Activated T-cell treated with anti-CD3 and anti-CD28 coated beads for 1 hour (primary cell): ENCODE measurements around the gene GARIN5A.
"Not testable (repeated sequence)": the region's sequence is repeated elsewhere in the genome, so short reads cannot be mapped to it uniquely, and the experiment has no call there.

ENCODE experiments used
- DNase-seq: peaks from one replicate; pipeline ENCODE4 v3.0.0-alpha.2; 2020; ENCODE audit warnings: low read depth

GARIN5A gene

DNA sequence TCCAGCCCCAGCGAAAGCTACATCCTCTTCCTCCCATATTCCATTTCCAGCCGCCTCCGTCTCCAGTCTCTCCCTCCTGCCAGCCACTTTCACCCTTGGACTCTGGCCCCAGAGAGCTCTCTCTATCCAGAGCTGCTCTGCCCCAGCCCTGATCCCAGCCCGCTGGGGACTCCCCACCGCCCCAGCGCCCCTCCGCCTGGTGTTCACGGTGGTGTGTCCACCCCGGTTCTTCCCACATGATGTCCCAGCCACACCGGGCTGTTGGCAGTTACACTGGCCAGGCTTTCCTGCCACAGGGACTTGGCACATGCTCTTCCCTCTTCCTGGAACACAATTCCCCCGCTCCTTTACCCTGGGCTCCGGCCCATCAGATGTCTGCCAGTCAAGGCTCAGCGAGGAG is 11.6 kb downstream of the GARIN5A start:
- no peak for DNase-seq

DNA sequence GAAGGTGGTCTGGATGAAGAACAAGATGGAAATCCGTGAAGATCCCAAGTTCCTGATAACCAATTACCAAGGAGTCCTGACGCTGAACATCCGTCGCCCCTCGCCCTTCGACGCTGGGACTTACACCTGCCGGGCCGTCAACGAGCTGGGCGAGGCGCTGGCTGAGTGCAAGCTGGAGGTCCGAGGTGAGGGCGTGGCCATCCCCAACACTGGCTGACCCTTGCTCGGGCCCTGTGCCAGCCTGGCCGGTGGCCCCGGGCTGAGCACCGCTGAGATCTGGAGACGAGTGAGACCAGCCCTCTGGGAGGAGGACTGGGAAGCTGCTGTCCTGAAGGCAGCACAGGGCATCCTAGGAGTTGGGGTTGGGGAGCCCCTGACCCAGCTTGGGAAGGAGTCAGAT is 12.3 kb downstream of the GARIN5A start:
- no peak for DNase-seq

DNA sequence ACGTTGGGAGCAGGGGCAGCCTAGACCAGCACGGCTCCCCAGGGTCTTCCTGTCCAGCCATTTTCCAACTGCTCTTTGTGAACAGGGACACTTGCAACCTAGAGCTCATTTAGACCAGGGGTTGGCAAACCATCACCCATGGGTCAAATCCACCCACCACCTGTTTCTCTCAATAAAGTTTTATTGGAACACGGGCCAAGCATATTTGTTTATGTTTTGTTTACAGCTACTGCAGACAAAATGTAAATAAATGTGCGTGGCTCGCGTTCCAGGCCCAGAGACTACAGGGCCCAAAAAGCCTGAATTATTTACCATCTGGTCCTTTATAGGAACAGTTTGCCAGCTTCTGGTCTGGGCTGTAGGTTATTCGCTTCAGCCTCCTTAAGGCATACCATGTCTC is 13.7 kb downstream of the GARIN5A start:
- no peak for DNase-seq

DNA sequence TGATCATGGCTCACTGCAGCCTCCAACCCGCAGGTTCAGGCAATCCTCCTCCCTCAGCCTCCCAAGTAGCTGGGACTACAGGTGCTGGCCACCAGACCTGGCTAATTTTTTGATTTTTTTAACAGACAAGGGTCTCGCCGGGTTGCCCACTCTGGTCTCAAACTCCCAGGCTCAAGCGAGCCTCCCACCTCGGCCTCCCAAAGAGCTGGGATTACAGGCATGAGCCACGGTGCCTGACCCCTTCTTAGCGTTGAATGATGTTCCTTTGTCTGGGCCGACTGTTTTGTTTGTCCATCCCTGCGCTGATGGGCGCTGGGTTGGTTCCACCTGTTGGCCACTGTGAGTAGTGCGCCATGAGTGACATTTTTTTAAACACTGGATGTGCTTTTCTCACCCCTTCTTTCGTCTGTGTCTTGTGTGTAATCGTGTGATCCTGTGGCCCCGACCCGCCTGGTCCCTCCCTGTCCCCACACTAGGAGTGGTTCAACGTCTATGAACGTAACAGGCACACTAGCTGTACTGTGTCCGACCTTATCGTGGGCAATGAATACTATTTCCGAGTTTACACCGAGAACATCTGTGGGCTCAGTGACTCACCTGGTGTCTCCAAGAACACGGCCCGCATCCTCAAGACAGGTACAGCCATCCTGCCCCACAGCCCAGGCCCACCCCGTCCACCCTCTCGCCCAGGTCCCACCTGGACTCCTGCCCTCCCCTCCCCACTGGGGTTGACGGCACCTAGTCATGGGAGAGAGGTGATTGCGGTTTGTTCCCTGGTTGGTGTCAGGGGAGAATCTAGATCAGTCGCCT is 15.4 kb downstream of the GARIN5A start:
- DNase-seq = peak; percentile 32

DNA sequence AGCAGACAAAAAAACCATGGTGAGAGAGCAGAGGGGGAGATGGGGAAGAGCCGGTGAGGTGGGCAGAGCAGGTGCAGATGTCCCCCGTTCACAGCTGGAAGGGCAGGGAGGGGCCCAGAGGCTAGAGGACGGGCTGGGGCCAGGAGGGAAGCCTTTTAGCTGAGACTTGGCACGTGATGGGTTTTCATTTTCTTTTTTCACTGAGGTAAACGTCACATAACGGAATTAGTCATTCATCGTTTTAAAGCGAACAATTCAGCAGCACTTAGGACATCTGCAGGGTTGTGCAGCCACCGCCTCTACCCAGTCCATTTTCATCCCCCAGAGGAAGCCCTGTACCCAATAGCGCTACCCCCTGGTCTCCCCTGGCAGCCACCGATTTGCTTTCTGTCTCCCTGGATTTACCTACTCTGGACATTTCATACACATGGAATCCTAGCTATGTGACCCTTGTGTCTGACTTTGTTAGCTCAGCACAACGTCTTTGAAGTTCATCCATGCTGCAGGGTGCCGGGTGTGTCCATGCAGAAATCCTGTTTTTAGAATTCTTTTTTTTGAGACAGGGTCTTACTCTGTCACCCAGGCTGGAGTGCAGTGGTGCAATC is 16.4 kb downstream of the GARIN5A start:
- DNase-seq = no peak

DNA sequence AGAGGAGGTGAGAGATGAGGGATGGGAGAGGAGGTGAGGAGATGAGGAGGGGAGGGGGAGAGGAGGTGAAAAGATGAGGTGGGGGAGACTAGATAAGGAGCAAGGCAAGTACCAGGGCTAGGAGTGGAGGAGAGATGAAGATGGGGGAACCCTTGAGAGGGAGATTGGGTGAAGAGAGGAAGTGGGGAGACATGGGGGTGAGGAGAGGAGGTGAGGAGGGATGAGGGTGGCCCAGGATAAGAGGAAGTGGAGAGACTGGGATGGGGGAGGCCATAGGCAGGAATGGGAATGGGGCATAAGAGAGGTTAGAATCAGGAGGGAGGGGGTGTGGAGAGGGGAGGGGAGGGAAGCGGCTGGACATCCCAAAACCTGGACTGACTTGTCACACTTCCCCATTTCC is 17.0 kb downstream of the GARIN5A start:
- no peak for DNase-seq

DNA sequence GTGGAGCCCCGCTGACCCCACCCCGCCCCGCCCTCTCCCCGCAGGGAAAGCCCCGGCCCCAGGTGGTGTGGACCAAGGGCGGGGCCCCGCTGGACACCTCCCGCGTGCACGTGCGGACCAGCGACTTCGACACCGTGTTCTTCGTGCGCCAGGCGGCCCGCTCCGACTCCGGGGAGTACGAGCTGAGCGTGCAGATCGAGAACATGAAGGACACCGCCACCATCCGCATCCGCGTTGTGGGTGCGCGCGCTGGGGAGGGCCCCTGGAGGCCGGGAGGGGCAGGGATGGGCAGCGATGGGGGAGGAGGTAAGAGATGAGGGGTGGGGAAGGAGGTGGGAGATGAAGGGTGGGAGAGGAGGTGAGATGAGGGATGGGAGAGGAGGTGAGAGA is 17.6 kb downstream of the GARIN5A start:
- no peak for DNase-seq

DNA sequence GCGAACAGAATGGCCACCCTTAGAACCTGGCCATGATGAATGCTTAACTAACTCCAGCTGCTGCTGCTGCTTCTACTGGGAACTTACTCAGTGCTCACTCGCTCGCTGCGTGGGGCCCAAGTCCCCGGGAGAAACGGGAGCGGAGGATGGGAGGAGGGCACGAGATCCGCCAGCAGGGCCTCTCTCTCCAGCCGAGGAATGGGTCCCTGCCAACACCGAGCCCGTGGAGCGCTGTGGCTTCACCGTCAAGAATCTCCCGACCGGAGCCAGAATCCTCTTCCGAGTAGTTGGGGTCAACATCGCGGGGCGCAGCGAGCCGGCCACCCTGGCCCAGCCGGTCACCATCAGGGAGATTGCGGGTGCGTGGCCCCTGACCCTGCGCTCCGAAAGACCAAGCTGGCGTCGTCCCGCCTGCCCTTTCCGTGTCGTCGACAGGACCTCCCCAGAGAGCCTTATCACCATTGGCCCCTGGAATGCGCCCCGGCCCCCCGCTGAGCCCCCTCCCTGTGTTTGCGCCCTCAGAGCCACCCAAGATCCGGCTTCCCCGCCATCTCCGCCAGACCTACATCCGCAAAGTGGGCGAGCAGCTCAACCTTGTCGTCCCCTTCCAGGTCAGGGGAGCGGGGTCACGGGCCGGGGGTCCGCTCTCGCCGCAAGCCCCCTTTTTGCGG is 18.1 kb downstream of the GARIN5A start:
- DNase-seq = no peak

DNA sequence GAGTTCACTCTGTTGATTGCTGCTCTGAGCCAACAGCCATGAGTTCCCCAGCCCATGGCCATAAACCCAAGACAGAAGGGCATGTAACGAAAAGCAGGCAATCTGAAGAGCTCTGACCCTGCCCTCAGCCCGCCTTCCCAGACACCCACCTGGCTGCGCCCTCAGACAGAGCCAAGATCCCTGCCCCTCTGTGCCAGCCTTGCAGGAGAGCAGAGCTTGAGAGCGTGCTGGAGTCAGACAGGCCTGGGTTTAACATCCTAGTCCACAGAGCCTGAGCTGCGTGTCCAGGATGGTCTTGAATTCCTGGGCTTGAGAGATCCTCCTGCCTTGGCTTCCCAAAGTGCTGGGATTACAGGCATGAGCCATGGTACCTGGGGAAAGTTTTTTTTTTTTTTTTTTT is 19.3 kb downstream of the GARIN5A start:
- DNase-seq = no peak

DNA sequence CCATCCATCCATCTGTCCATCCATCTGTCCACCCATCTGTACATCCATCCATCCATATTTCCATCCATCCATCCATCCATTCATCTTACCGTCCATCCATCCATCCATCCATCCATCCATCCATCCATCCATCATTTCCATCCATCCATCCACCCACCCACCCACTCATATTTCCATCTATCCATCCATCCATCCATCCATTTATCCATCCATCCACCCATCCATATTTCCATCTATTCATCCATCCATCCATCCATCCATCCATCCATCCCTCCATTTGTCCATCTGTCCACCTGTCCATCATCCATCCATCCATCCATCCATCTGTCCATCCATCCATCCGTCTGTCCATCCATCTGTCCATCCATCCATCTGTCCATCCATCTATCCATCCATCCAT is 20.7 kb downstream of the GARIN5A start:
- no peak for DNase-seq

DNA sequence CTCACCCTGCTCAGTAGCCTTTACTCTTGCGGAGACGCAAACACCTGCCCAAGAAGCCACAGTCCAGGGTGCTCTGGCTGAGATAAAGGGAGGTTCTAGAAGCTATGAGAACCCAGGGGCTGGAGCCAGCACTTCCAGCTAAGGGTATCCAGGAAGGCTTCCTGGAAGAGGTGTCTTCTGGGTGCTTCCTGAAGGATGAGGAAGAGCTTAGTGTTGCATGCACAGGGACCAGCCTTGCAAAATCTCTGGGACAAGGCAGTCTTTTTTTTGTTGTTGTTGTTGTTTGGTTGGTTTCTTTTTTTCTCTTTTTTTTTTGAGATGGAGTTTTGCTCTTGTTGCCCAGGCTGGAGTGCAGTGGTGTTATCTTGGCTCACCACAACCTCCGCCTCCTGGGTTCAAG is 23.4 kb downstream of the GARIN5A start:
- DNase-seq = no peak

DNA sequence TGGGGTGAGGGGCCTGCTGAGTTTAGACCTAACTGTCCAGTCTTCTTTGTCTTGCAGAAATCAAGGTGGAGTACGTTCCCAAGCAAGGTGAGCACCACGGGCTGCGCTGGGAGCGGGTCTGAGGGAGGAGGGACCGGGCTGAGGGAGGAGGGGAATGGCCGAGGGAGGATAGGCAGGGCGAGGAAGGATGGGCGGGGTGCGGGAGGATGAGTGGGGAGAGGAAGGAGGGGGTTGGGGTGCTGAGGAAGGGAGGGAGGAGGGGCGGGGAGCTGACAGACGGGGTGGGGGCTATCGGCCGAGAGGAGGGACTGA is 25.5 kb downstream of the GARIN5A start:
- no peak for DNase-seq

DNA sequence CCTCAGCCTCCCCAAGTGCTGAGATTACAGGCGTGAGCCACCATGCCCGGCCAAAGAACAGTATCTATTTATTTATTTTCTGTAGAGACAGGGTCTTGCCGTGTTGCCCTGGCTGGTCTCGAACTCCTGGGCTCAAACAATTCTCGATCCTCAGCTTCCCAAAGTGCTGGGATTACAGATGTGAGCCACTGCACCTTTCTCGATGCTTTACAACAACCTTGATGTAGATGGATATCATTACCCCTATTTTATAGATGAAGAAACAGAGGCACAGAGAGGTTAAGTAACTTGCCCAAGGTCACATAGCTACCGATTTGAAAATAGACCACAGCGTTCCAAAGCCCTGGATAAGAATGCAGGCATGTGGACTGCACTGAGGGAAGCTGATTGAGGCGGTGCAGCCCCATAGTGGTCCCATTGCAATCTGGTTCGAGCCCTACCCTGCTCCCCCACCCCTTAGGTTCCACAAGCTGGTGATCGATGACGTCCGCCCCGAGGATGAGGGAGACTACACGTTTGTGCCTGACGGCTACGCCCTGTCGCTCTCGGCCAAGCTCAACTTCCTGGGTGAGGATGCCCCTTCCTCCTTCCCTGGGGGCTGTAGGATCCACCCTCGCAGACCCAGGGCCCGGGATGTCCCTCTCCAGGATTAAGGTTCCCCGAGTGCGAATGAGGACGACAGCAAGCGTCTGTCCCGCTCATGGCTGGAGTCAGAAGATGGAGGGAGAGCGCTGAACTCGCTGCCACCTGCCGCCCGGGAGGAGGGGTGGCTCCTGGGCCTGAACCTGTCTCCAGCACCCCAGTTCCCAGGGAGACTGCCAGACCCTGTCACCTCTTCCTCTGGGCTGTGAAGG is 26.1 kb downstream of the GARIN5A start:
- no peak for DNase-seq

DNA sequence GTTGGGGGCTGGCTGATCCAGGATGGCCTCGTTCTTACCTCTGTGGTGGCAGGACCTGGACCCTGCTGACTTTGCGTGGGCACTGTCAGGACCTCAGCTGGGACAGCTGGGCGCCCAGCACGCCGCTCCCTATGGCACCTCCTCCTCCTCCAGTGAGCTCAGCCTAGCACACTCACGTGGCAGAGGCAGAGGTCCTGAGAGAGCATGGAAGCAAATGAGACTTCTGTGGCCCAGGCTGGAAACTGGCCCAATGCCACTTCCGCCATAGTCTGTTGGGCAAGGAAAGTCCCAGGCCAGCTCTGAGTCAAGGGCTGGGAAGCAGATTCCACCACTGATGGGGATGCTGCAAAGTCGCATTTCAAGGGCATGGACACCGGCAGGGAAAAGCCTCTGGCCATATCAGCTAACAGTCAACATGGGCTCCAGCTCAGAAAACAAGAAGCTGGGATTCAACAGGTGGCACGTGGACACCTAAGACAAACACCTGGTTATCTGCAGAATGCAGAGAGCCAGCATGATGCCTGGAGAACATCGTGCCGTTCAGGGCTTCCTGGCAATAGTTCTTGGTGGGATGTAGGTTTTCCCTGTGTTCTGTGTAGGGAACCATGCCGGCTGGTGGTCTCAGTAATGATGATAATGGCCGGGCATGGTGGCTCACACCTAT is 27.3 kb downstream of the GARIN5A start:
- no peak for DNase-seq

DNA sequence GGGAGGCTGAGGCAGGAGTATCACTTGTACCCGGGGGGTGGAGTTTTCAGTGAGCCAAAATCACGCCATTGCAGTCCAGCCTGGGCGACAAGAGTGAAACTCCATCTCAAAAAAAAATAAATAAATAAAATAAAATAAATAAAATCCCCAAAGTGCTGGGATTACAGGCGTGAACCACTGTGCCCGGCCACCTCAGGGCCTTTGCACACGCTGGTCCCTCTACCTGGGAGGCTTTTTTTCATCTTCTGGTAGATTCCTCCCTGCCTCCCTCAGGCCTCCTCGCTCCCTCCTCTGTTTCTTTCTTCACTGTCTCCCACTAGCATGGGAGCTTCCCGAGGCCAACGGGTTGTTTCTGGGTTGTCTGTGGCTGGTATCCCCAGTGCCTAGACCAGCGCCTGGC is 28.9 kb downstream of the GARIN5A start:
- no peak for DNase-seq

DNA sequence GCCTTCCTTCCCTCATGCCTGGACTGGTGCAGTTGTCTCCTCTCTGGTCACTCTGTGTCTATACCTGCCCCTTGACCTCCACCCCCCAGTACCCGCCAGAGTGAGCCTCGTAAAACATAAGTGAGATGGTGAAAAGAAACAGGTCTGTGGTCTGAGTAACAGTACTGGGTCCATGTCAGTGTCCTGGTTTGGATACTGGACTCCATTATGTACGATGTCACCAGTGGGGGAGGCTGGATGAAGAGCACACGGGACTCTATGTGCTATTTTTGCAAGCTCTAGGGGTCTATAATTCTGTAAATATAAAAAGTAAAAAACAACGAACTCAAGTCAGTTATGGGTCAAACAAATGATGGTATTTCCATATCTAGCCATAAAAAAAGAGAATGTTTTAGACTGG is 29.6 kb downstream of the GARIN5A start:
- DNase-seq = no peak

DNA sequence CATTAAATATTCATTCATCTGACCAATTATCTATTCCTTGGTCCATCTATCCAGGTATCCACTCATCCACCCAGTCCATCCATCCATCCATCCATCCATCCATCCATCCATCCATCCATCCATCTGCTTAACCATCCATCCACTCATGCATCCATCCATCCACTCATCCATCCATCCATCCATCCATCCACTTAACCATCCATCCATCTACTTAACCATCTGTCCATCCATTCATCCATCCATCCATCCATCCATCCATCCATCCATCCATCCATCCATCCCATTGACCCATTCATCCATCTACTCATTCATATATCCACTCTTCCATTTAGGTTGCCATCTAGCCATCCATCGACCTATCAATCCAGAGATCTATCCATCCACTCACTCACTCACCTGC is 32.6 kb downstream of the GARIN5A start:
- DNase-seq = no peak

DNA sequence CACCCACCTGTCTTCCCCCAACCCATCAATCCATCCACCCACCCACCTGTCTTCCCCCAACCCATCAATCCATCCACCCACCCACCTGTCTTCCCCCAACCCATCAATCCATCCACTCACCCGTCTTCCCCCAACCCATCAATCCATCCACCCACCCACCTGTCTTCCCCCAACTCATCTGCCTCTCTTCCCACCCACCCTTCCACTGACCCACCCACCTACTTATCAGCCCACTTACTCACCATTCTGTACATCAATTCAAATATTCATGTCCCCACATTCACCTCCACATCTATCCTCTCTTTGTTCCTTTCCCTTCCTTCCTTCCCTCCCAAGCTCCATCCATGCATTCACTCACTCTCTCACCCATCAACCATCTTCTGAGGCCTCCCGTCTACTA is 37.5 kb downstream of the GARIN5A start:
- not testable (repeated sequence) for DNase-seq

DNA sequence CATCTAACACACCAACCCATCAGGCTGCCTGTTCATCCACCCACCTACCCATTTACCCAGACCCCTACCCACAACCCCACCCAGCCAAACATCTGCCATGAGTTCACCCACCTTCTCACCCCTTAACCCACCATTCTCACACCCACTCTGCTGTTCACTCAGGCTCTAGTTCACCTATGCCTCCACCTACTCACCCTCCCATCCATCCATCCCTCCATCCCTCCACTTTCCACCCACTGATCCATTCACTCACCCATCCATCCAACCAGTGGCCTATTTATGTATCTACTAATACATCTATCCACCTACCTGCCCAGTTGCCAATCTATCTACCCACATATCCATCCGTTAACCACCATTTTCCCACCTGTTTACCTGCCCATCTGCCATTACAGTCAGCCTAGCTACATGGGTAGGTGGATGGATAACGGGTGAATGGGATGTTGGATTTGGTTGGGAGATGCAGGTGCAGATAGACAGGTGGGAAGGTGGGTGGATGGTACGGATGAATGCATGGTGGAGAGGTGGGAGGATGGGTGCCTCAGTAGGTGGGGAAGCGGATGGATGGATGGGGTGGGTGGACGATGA is 38.7 kb downstream of the GARIN5A start:
- no peak for DNase-seq

DNA sequence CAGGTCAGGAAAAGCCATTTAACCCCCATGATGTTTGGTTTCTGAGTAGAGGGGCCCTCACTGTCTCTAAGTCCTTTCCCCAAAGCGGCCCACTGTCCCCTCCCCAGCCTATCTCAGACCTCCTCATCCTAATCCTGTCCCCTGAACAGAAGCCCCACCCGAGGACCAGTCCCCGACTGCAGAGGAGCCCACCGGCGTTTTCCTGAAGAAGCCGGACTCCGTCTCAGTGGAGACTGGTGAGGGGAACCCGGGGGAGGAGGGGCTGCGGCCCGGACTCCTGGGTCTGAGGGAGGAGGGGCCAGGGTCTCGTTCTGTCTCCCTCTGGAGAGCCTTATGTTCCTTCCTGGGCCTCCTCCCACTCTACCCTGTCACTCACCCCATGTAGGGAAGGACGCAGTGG is 41.0 kb downstream of the GARIN5A start:
- no peak for DNase-seq

DNA sequence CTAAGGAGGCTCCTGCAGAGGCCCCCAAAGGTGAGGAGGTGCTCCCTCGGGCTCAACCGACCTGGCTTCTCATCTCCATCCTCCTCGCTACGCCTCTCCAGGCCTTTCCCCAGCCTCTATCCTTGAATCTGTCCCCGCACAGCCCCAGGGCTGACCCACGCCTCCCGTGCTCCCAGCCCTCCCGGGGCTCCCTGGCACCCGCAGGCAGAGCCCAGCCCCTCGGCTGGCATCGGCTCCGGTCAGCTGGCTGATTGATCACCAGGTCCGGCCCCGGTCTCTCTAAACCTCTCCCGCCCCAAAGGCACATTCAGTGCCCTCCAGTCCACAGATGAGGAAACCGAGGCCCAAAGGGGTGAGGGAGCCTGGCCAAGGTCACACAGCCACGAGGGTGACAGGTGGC is 41.4 kb downstream of the GARIN5A start:
- no peak for DNase-seq

DNA sequence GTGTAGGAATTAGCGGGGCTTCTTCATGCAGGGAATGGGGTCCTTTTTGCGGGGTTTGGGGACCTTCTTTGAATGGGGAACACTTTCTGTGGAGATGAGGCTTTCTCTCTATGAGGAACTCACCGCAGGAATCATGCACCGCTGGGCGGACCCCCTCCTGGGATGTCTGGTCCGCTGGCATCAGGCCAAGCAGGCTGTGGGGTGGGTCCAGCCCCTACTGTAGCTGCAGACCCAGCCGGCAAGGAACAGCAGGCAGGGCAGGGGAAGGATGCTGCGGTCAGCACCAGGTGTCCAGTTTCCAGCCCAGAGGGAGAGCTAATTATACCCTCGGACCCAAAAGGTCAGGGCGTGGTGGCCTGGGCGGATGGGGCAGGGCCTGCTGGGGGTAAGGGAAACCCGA is 42.1 kb downstream of the GARIN5A start:
- DNase-seq = no peak
